Esophagus squamous epithelium (tissue), 4 donors: Measurements from ENCODE around the gene PKP1.

Experiments used
- POLR2A ChIP-seq, 4 donors: fragments of 450-650 bp; IDR thresholded peaks; one replicate each; pipeline ENCODE4 v1.6.1; 2017; ENCODE audit warnings: antibody characterized with exemption in 4 of 4, mild to moderate bottlenecking in 4 of 4, moderate library complexity in 3 of 4
- TF ChIP-seq, protein P1 (sequence below), 6 experiments: fragments of 450-650 bp in 4 of 6; fragments of 200-600 bp in 2 of 6; sonication (generic) in 2 of 6; IDR thresholded peaks; one replicate each; pipeline ENCODE4 v1.5.1; 2016 to 2019; ENCODE audit warnings: antibody characterized with exemption in 6 of 6, mild to moderate bottlenecking in 4 of 6, moderate library complexity in 4 of 6

DNA sequence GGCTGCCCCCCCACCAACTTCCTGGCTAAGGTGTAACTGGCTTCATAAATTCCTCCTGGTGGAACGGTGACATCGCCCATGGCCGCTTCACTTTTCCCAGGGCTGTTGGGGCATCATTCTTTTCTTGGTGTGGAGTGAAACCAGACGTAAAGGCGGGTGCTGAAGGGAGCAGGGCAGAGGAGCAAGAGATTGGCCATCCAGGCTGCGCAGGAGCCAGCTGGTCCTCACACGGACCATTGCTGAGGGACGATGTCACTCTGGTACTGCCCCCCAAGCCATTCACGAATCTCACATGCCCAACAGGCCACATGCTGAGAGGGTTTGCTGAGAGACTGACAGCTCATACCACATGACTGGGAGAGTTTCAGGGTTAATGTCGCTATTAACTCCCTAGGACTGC, 10.5 kb upstream of the PKP1 start:
- TF ChIP-seq POLR2A (IDR thresholded peaks at IDR 0.05), result no peak
- TF ChIP-seq, protein P1, sequence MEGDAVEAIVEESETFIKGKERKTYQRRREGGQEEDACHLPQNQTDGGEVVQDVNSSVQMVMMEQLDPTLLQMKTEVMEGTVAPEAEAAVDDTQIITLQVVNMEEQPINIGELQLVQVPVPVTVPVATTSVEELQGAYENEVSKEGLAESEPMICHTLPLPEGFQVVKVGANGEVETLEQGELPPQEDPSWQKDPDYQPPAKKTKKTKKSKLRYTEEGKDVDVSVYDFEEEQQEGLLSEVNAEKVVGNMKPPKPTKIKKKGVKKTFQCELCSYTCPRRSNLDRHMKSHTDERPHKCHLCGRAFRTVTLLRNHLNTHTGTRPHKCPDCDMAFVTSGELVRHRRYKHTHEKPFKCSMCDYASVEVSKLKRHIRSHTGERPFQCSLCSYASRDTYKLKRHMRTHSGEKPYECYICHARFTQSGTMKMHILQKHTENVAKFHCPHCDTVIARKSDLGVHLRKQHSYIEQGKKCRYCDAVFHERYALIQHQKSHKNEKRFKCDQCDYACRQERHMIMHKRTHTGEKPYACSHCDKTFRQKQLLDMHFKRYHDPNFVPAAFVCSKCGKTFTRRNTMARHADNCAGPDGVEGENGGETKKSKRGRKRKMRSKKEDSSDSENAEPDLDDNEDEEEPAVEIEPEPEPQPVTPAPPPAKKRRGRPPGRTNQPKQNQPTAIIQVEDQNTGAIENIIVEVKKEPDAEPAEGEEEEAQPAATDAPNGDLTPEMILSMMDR (IDR thresholded peaks at IDR 0.05), result no peak
